Measurements from ENCODE around the gene IFNA7.
"Not testable (repeated sequence)": the region's sequence is repeated elsewhere in the genome, so short reads cannot be mapped to it uniquely, and the experiment has no call there.

The IFNA7 gene

DNA sequence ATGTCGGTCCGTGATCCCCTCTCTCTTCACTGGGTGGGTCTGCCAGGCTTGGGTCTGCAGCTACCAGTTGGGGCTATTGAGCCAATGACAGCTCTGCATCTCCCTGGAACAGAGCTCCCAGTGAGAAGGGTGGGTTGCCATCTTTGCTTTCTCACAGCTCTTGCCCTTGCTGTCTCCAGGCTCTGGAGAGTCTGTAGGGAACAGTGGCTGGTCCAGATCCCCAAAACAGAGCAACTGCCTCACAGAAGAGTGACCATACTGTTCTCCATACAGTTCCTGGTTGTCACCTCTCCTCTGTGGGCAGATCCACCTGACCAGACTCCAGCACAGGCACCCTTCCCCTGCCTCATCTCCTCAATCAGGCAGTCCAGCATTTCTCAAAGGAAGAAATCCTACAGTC, 31.3 kb upstream of the IFNA7 start:
- no peak overlapping the region for H3K4me2 ChIP-seq (ENCODE audit: low read length)
- no peak overlapping the region for H2AFZ ChIP-seq (ENCODE audit: low read depth, low read length)
- no peak overlapping the region for H3K27ac ChIP-seq (ENCODE audit: low read length)
- no peaks in the 10 kb centered on the region for H3K36me3 ChIP-seq (replicated peaks; ENCODE audit: low read depth, low read length)
- peaks cover 23% of the 10 kb centered on the region for H3K27me3 ChIP-seq (ENCODE audit: low read depth, low read length)
- no peak overlapping the region for H3K9ac ChIP-seq (ENCODE audit: low read length)
- no peaks in the 10 kb centered on the region for H3K79me2 ChIP-seq (ENCODE audit: low read length)
- H4K20me1 ChIP-seq (ENCODE audit: insufficient read depth, low read length): no peaks in the 10 kb centered on the region; the same call in 1 of the 2 replicates
- no peak for TF ChIP-seq EZH2phosphoT487 (IDR thresholded peaks at IDR 0.05; ENCODE audit: low read depth)
- TF ChIP-seq, protein P1, sequence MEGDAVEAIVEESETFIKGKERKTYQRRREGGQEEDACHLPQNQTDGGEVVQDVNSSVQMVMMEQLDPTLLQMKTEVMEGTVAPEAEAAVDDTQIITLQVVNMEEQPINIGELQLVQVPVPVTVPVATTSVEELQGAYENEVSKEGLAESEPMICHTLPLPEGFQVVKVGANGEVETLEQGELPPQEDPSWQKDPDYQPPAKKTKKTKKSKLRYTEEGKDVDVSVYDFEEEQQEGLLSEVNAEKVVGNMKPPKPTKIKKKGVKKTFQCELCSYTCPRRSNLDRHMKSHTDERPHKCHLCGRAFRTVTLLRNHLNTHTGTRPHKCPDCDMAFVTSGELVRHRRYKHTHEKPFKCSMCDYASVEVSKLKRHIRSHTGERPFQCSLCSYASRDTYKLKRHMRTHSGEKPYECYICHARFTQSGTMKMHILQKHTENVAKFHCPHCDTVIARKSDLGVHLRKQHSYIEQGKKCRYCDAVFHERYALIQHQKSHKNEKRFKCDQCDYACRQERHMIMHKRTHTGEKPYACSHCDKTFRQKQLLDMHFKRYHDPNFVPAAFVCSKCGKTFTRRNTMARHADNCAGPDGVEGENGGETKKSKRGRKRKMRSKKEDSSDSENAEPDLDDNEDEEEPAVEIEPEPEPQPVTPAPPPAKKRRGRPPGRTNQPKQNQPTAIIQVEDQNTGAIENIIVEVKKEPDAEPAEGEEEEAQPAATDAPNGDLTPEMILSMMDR (IDR thresholded peaks at IDR 0.05; ENCODE audit: low read depth, low read length): no peak
- peaks cover 11% of the 10 kb centered on the region; the same call in 1 of the 2 replicates for H3K4me1 ChIP-seq (ENCODE audit: low read length)
- no peaks in the 10 kb centered on the region for H3K9me3 ChIP-seq (ENCODE audit: insufficient read depth, low read length)
- no peak overlapping the region for H3K4me3 ChIP-seq (ENCODE audit: low read length)

DNA sequence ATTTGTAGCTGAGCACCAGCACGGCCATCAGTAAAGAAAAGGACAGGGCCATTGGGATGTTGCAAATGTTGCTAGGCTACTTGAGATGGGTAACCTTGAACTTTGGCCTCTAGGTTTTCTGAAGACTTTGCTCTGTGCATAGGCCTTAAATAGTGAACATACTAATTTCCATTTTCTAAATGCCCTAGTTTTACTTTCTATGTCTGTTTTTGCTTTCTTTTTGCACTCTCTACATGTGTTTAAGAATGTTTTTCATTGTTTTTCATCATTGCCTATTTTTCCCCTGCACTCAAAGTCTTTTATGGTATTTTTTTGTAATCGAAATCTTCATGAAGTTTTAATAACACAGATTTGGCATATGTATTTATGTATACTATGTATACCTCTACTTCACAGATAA, 26.1 kb upstream of the IFNA7 start, which contains the start of gene IFNA17:
IFNA17 (minus strand) TSS at position 101 of the 400 bp plus-strand sequence; CDS start at position 52, 49 bp downstream.
- Histone ChIP-seq H3K4me1 (ENCODE audit: low read length) (no peaks in the 10 kb centered on the region), H3K4me3 (ENCODE audit: low read length) (no peak within 1 kb of the TSS), H3K79me2 (ENCODE audit: low read length) (no peaks in the 10 kb centered on the region), H3K9ac (ENCODE audit: low read length) (no peak within 1 kb of the TSS), H3K9me3 (ENCODE audit: insufficient read depth, low read length) (no peaks in the 10 kb centered on the region), H2AFZ (ENCODE audit: low read depth, low read length) (no peak within 1 kb of the TSS), H4K20me1 (ENCODE audit: insufficient read depth, low read length) (no peaks in the 10 kb centered on the region), H3K4me2 (ENCODE audit: low read length) (no peak within 1 kb of the TSS), H3K36me3 (replicated peaks; ENCODE audit: low read depth, low read length) (no peaks in the 10 kb centered on the region), H3K27ac (ENCODE audit: low read length) (no peak within 1 kb of the TSS), H3K27me3 (ENCODE audit: low read depth, low read length) (peaks cover 15% of the 10 kb centered on the region; the same call in 1 of the 2 replicates)
- TF ChIP-seq, protein P1 (IDR thresholded peaks at IDR 0.05; ENCODE audit: low read depth, low read length): no peak
- no peak for TF ChIP-seq EZH2phosphoT487 (IDR thresholded peaks at IDR 0.05; ENCODE audit: low read depth)

DNA sequence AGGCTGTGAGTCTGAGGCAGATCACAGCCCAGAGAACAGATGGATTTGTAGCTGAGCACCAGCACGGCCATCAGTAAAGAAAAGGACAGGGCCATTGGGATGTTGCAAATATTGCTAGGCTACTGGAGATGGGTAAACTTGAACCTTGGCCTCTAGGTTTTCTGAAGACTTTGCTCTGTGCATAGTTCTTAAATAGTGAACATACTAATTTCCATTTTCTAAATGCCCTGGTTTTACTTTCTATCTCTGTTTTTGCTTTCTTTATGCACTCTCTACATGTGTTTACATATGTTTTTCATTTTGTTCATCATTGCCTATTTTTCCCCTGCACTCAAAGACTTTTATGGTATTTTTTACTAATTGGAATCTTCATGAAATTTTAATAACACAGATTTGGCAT, 15.2 kb upstream of the IFNA7 start, which contains the start of gene IFNA16:
IFNA16 (minus strand) TSS at position 101 of the 400 bp plus-strand sequence; CDS start at position 95, 6 bp downstream.
- peaks cover 40% of the 10 kb centered on the region for H3K27me3 ChIP-seq (ENCODE audit: low read depth, low read length)
- H3K27ac ChIP-seq (ENCODE audit: low read length); H3K4me3 ChIP-seq (ENCODE audit: low read length); H4K20me1 ChIP-seq (ENCODE audit: insufficient read depth, low read length); H2AFZ ChIP-seq (ENCODE audit: low read depth, low read length); H3K9me3 ChIP-seq (ENCODE audit: insufficient read depth, low read length); H3K9ac ChIP-seq (ENCODE audit: low read length); H3K36me3 ChIP-seq (replicated peaks; ENCODE audit: low read depth, low read length); H3K4me2 ChIP-seq (ENCODE audit: low read length); H3K79me2 ChIP-seq (ENCODE audit: low read length): not testable (repeated sequence)
- H3K4me1 ChIP-seq (ENCODE audit: low read length): peaks cover 18% of the 10 kb centered on the region

DNA sequence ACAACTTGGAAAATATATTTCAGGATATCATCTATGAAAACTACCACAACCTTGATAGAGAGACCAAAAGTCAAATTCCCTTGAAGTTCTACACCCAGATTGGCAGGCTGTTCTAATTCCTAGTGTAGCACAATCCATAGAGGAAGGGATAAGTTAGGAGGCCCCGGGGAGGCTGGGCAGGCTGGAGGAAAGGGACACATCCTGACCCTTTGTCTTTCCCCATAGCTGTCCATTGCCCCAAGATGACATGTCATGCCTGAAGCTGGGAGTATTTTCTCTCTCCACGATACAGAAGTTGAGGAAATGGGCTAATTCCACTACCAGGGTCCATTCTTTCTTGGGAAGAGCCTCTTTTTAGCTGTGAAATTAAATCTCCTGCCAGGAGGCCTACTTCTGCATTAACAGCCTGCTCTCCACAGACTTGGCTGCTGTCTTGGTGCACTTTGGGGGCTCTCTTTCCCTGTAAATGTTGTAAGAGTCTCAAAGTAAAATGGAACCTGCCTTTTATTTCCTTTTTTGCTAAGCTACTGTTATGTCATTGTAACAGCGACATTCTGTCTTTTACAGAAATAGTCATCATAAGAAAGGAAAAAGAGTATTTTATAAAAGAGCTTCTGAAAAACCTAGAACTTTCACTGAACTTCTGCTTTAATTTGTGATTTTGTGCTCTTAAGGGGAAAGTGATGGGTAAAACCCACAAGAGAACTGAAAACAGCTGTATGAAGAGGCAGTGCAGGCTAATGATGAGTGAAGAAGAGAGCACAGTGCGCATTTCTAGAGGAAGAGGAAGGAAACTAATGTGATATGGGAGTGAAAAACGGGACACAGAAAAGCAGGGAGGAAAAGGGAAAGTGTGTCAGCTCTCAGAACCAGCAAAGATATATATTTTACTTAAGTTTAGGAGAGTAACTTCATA, 11.7 kb upstream of the IFNA7 start:
- Histone ChIP-seq H3K4me2 (ENCODE audit: low read length) (peak overlapping the region; percentile 53), H3K27ac (ENCODE audit: low read length) (peak overlapping the region; percentile 50), H3K27me3 (ENCODE audit: low read depth, low read length) (peaks cover 33% of the 10 kb centered on the region), H3K4me1 (ENCODE audit: low read length) (peaks cover 18% of the 10 kb centered on the region)
- not testable (repeated sequence) for H3K79me2 ChIP-seq (ENCODE audit: low read length); H4K20me1 ChIP-seq (ENCODE audit: insufficient read depth, low read length); H2AFZ ChIP-seq (ENCODE audit: low read depth, low read length); H3K4me3 ChIP-seq (ENCODE audit: low read length); H3K9me3 ChIP-seq (ENCODE audit: insufficient read depth, low read length); H3K9ac ChIP-seq (ENCODE audit: low read length); H3K36me3 ChIP-seq (replicated peaks; ENCODE audit: low read depth, low read length)
- TF ChIP-seq, protein P1 (IDR thresholded peaks at IDR 0.05; ENCODE audit: low read depth, low read length): peak; percentile 69

DNA sequence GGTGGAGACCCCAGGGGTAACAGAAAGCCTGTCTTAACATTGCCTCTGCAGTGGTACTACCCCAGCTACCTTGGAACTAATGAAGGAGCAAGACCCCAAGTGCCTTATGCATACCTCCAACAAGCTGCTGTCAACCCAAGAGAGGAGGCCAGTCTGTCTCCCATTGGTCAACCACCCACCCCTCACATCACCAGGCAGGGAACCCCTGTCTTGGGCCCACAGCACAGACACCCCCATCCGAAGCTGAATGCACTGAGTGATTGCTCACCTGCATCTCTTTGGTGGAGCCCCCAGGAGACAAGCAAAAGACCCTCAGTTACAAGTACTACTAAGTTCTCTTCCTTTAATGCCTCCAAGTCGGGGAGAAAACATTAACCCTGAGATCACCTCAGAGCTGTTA, 10.2 kb upstream of the IFNA7 start:
- H3K4me1 ChIP-seq (ENCODE audit: low read length): peaks cover 18% of the 10 kb centered on the region
- H3K79me2 ChIP-seq (ENCODE audit: low read length); H2AFZ ChIP-seq (ENCODE audit: low read depth, low read length); H3K9ac ChIP-seq (ENCODE audit: low read length); H4K20me1 ChIP-seq (ENCODE audit: insufficient read depth, low read length); H3K36me3 ChIP-seq (replicated peaks; ENCODE audit: low read depth, low read length); H3K4me2 ChIP-seq (ENCODE audit: low read length); H3K9me3 ChIP-seq (ENCODE audit: insufficient read depth, low read length); H3K4me3 ChIP-seq (ENCODE audit: low read length); H3K27ac ChIP-seq (ENCODE audit: low read length): not testable (repeated sequence)
- peaks cover 22% of the 10 kb centered on the region for H3K27me3 ChIP-seq (ENCODE audit: low read depth, low read length)

DNA sequence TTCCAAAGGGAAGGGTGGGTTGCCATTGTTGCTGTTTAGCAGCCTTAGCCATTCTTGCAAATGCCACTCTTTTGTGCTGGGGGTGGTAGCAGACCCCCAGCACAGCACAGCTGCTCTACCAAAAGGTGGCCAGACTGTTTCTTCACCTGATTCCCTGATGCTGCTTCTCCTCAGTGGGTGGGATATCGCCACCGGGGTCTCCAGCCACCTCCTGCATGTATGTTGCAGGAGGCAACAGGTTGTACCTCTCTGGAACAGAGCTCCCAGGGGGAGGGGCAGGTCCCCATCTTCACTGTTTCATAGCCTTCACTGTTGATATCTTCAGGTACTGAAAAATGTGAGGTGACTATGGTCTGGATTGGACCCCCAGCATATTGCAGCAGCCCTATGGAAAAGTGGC, 8.8 kb upstream of the IFNA7 start:
- not testable (repeated sequence) for H3K27ac ChIP-seq (ENCODE audit: low read length); H3K36me3 ChIP-seq (replicated peaks; ENCODE audit: low read depth, low read length); H3K4me2 ChIP-seq (ENCODE audit: low read length); H3K79me2 ChIP-seq (ENCODE audit: low read length); H2AFZ ChIP-seq (ENCODE audit: low read depth, low read length); H3K9me3 ChIP-seq (ENCODE audit: insufficient read depth, low read length); H3K9ac ChIP-seq (ENCODE audit: low read length); H4K20me1 ChIP-seq (ENCODE audit: insufficient read depth, low read length); H3K4me3 ChIP-seq (ENCODE audit: low read length)
- Histone ChIP-seq H3K27me3 (ENCODE audit: low read depth, low read length) (peaks cover 13% of the 10 kb centered on the region; the same call in 1 of the 2 replicates), H3K4me1 (ENCODE audit: low read length) (peaks cover 18% of the 10 kb centered on the region)

All from OCI-LY3 (cell line).